Measurements from ENCODE around the gene ALAS1. TPM values are rescaled to one million over a fixed set of nuclear protein-coding genes. Genes with fewer than 3 reads are reported as not detected.

The ALAS1 gene
- total RNA-seq, 2 donors from 2014 or later, result 90.6 to 103 TPM

- H3K27me3 ChIP-seq, result no peaks in the 10 kb centered on the region
- intact Hi-C loops (cut with DNase I), result no loop called here
- no peak for TF ChIP-seq CTCF (IDR thresholded peaks at IDR 0.05)
- no peaks in the 10 kb centered on the region for H3K36me3 ChIP-seq
- DNase-seq, result no peak
- no peaks in the 10 kb centered on the region for H3K4me1 ChIP-seq
- no peak overlapping the region for H3K4me3 ChIP-seq
- H3K9ac ChIP-seq (ENCODE audit: low read depth in 2 of 2, low read length in 2 of 2), result no peak overlapping the region
- H3K27ac ChIP-seq, result no peak overlapping the region
- H3K9me3 ChIP-seq, result no peaks in the 10 kb centered on the region
Measured at GRCh38 chr3:52181543-52181942, 16.4 kb upstream of the ALAS1 start.

GRCh38 chr3:52182196-52182595, 15.8 kb upstream of the ALAS1 start:
- no peak overlapping the region for H3K4me3 ChIP-seq
- H3K27me3 ChIP-seq, result no peaks in the 10 kb centered on the region
- intact Hi-C loops (cut with DNase I), result no loop called here
- DNase-seq, result no peak
- no peaks in the 10 kb centered on the region for H3K9me3 ChIP-seq
- H3K27ac ChIP-seq, result no peak overlapping the region
- no peak for TF ChIP-seq CTCF (IDR thresholded peaks at IDR 0.05)
- H3K4me1 ChIP-seq, result no peaks in the 10 kb centered on the region
- H3K9ac ChIP-seq (ENCODE audit: low read depth in 2 of 2, low read length in 2 of 2), result no peak overlapping the region
- no peaks in the 10 kb centered on the region for H3K36me3 ChIP-seq

GRCh38 chr3:52182691-52183090, 15.3 kb upstream of the ALAS1 start:
- H3K4me1 ChIP-seq, result no peaks in the 10 kb centered on the region
- H3K27ac ChIP-seq, result no peak overlapping the region
- no peak for TF ChIP-seq CTCF (IDR thresholded peaks at IDR 0.05)
- DNase-seq, result no peak
- H3K27me3 ChIP-seq, result no peaks in the 10 kb centered on the region
- no peak overlapping the region for H3K9ac ChIP-seq (ENCODE audit: low read depth in 2 of 2, low read length in 2 of 2)
- intact Hi-C loops (cut with DNase I), result no loop called here
- no peaks in the 10 kb centered on the region for H3K36me3 ChIP-seq
- H3K4me3 ChIP-seq, result no peak overlapping the region
- H3K9me3 ChIP-seq, result no peaks in the 10 kb centered on the region

- H3K9ac ChIP-seq (ENCODE audit: low read depth in 2 of 2, low read length in 2 of 2), result no peak overlapping the region
- H3K9me3 ChIP-seq, result no peaks in the 10 kb centered on the region
- H3K4me3 ChIP-seq, result no peak overlapping the region
- H3K36me3 ChIP-seq, result no peaks in the 10 kb centered on the region
- intact Hi-C loops (cut with DNase I), result no loop called here
- H3K27ac ChIP-seq, result no peak overlapping the region
- no peak for DNase-seq
- no peaks in the 10 kb centered on the region for H3K27me3 ChIP-seq
- no peaks in the 10 kb centered on the region for H3K4me1 ChIP-seq
- TF ChIP-seq CTCF (IDR thresholded peaks at IDR 0.05), result no peak
Measured at GRCh38 chr3:52183786-52184445, 14.0 kb upstream of the ALAS1 start.

GRCh38 chr3:52184690-52185089, 13.3 kb upstream of the ALAS1 start:
- DNase-seq, result no peak
- no peaks in the 10 kb centered on the region for H3K36me3 ChIP-seq
- no peak overlapping the region for H3K9ac ChIP-seq (ENCODE audit: low read depth in 2 of 2, low read length in 2 of 2)
- no peak for TF ChIP-seq CTCF (IDR thresholded peaks at IDR 0.05)
- H3K4me3 ChIP-seq, result no peak overlapping the region
- H3K27me3 ChIP-seq, result no peaks in the 10 kb centered on the region
- no peaks in the 10 kb centered on the region for H3K4me1 ChIP-seq
- intact Hi-C loops (cut with DNase I), result no loop called here
- H3K27ac ChIP-seq, result no peak overlapping the region
- no peaks in the 10 kb centered on the region for H3K9me3 ChIP-seq

All from colonic mucosa (tissue), 4 donors.